Transverse colon (tissue), 3 donors: ENCODE results near the gene S100A7.

Experiments used
- POLR2A ChIP-seq: fragments of 450-650 bp; IDR thresholded peaks from one replicate; pipeline ENCODE4 v1.6.1; 2016; ENCODE audit warnings: antibody characterized with exemption, mild to moderate bottlenecking, moderate library complexity
- POLR2AphosphoS5 ChIP-seq, 3 donors: sonication (generic); formaldehyde crosslinking; IDR thresholded peaks; one replicate each; pipeline ENCODE4 v1.6.1; 2016; ENCODE audit warnings: antibody characterized with exemption in 3 of 3

GRCh38 chr1:153465811-153466636 is 5.6 kb upstream of the S100A7 start:
- TF ChIP-seq POLR2AphosphoS5 (IDR thresholded peaks at IDR 0.05) (no peak), POLR2A (no peak)
